Fibroblast of lung (primary cell): Measurements from ENCODE around the gene DNAH6. TPM values are rescaled to one million over a fixed set of nuclear protein-coding genes. Genes with fewer than 3 reads are reported as not detected.

Experiments used
- DNase-seq, 2 donors: peaks; one replicate each; pipeline versions ENCODE4 v3.0.0 to v3.0.0-alpha.2; 2010; ENCODE audit warnings: low read depth in 2 of 2
- H2AFZ ChIP-seq: 2 replicates; pipeline ENCODE4 v1.5.1; 2012; ENCODE audit warnings: low read length, control low read depth, inconsistent platforms
- H3K27ac ChIP-seq: 2 replicates; pipeline ENCODE4 v1.5.1; 2011; ENCODE audit warnings: low read length, control low read depth; ENCODE audit not compliant: insufficient read depth
- H3K27me3 ChIP-seq: 2 replicates; pipeline ENCODE4 v1.5.1; 2011; ENCODE audit warnings: mild to moderate bottlenecking, low read length; ENCODE audit not compliant: control insufficient read depth, insufficient read depth
- H3K36me3 ChIP-seq: 2 replicates; pipeline ENCODE4 v1.5.1; 2011; ENCODE audit warnings: low read length; ENCODE audit not compliant: control insufficient read depth, insufficient read depth
- H3K4me1 ChIP-seq: 2 replicates; pipeline ENCODE4 v1.5.1; 2011; ENCODE audit warnings: low read length; ENCODE audit not compliant: control insufficient read depth, insufficient read depth; ENCODE audit errors: extremely low read depth
- H3K4me2 ChIP-seq: 2 replicates; pipeline ENCODE4 v1.5.1; 2011; ENCODE audit warnings: low read length, control low read depth; ENCODE audit not compliant: insufficient read depth; ENCODE audit errors: extremely low read depth
- H3K4me3 ChIP-seq, 4 experiments: fragments of 200-600 bp in 1 of 4; sonication (generic) in 1 of 4; replicated peaks in 1 of 4; 2 replicates each; pipeline ENCODE4 v1.5.1; 2011 to 2016; ENCODE audit warnings: low read length in 4 of 4, low read depth in 3 of 4, mild to moderate bottlenecking in 3 of 4, control low read depth in 2 of 4, inconsistent platforms in 1 of 4, mixed read lengths in 1 of 4; ENCODE audit not compliant: insufficient read depth in 1 of 4; ENCODE audit errors: control extremely low read depth in 1 of 4
- H3K79me2 ChIP-seq: 2 replicates; pipeline ENCODE4 v1.5.1; 2012; ENCODE audit warnings: mild to moderate bottlenecking, low read length, inconsistent platforms; ENCODE audit not compliant: control insufficient read depth, insufficient read depth
- H3K9ac ChIP-seq: 2 replicates; pipeline ENCODE4 v1.5.1; 2011; ENCODE audit warnings: mild to moderate bottlenecking, low read length, control low read depth; ENCODE audit not compliant: insufficient read depth
- H3K9me3 ChIP-seq: 2 replicates; pipeline ENCODE4 v1.5.1; 2012; ENCODE audit warnings: low read depth, low read length; ENCODE audit not compliant: control insufficient read depth, insufficient read depth
- H4K20me1 ChIP-seq: 2 replicates; pipeline ENCODE4 v1.5.1; 2011; ENCODE audit warnings: low read length; ENCODE audit not compliant: control insufficient read depth, insufficient read depth; ENCODE audit errors: extremely low read depth
- EZH2 ChIP-seq: IDR thresholded peaks from 2 replicates; pipeline ENCODE4 v1.5.1; 2012; ENCODE audit warnings: low read length, control low read depth, mild to moderate bottlenecking; ENCODE audit errors: missing control alignments
- polyA plus RNA-seq, 2 donors: library from polyadenylated mRNA; depleted of rRNA in 1 of 2; stranded (reverse) in 1 of 2; unstranded in 1 of 2; fragments of >200 nt; gene quantifications; 2 replicates each; pipeline ENCODE4 v1.2.1, GENCODE V29; 2011 to 2012; ENCODE audit warnings: missing spikeins in 1 of 2
- total RNA-seq: library from RNA; depleted of rRNA; stranded (reverse); fragments of >200 nt; gene quantifications from 2 replicates; pipeline ENCODE4 v1.2.1, GENCODE V29; 2014
- TF ChIP-seq, protein P1 (sequence below), 2 donors: IDR thresholded peaks in 1 of 2; conservative IDR thresholded peaks in 1 of 2; 1 replicate in 1 of 2; 2 replicates in 1 of 2; pipeline ENCODE4 v1.5.1; 2011 to 2012; ENCODE audit warnings: low read length in 2 of 2, control low read depth in 1 of 2, inconsistent platforms in 1 of 2, low read depth in 1 of 2, mild to moderate bottlenecking in 1 of 2

Gene DNAH6
- total and polyA plus RNA-seq, 2 donors (not counting 1 experiment from before 2014, with no cell fraction given), result under 0.01 to 0.01 TPM

DNA sequence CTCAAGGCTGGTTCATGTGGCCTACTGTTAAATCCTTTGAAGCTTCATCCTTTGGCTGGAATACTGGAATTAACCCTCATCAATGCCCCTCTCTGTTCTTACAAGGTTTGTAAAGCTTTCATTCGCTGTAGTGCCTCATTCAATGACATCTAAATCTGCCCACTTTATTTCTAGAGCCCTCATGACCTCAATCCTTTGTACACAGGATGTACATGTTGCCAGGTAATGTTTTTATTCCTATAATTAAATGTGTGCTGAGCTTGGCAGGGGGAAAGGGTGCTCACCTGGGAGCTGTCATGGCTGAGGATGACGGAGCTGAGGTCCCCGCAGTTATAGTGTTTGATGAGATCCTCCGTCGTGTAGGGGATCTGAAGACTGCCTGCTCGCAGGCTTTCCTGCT lies 325.3 kb downstream of the DNAH6 start:
- no peak overlapping the region for H2AFZ ChIP-seq
- TF ChIP-seq EZH2, result no peak
- TF ChIP-seq, protein P1, sequence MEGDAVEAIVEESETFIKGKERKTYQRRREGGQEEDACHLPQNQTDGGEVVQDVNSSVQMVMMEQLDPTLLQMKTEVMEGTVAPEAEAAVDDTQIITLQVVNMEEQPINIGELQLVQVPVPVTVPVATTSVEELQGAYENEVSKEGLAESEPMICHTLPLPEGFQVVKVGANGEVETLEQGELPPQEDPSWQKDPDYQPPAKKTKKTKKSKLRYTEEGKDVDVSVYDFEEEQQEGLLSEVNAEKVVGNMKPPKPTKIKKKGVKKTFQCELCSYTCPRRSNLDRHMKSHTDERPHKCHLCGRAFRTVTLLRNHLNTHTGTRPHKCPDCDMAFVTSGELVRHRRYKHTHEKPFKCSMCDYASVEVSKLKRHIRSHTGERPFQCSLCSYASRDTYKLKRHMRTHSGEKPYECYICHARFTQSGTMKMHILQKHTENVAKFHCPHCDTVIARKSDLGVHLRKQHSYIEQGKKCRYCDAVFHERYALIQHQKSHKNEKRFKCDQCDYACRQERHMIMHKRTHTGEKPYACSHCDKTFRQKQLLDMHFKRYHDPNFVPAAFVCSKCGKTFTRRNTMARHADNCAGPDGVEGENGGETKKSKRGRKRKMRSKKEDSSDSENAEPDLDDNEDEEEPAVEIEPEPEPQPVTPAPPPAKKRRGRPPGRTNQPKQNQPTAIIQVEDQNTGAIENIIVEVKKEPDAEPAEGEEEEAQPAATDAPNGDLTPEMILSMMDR (conservative IDR thresholded peaks at IDR 0.05 in 1 of 2, IDR thresholded peaks at IDR 0.05 in 1 of 2; ENCODE audit: low read depth in 1 of 2, low read length in 2 of 2), result no peak
- DNase-seq, result no peak

DNA sequence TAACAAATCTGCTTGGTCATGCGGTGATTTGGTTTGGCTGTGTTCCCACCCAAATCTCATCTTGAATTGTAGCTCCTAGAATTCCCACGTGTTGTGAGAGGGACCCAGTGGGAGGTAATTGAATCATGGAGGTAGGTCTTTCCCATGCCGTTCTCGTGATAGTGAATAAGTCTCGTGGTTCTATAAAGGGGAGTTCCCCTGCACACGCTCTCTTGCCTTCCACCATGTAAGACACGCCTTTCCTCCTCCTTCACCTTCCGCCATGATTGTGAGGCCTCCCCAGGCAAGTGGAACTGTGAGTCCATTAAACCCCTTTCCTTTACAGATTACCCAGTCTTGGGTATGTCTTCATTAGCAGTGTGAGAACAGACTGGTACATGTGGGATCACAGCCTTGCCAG lies 327.8 kb downstream of the DNAH6 start:
- H3K36me3 ChIP-seq, result no peaks in the 10 kb centered on the region
- no peak for TF ChIP-seq EZH2
- TF ChIP-seq, protein P1 (conservative IDR thresholded peaks at IDR 0.05 in 1 of 2, IDR thresholded peaks at IDR 0.05 in 1 of 2; ENCODE audit: low read depth in 1 of 2, low read length in 2 of 2), result no peak
- H3K4me1 ChIP-seq, result no peaks in the 10 kb centered on the region
- H4K20me1 ChIP-seq, result no peaks in the 10 kb centered on the region
- H2AFZ ChIP-seq, result no peak overlapping the region
- no peak overlapping the region for H3K9ac ChIP-seq
- no peaks in the 10 kb centered on the region for H3K27me3 ChIP-seq
- no peak overlapping the region for H3K4me2 ChIP-seq
- H3K27ac ChIP-seq, result no peak overlapping the region
- no peaks in the 10 kb centered on the region for H3K79me2 ChIP-seq
- no peaks in the 10 kb centered on the region for H3K9me3 ChIP-seq
- H3K4me3 ChIP-seq, result no peak overlapping the region
- no peak for DNase-seq

More for the DNA sequence above, 325.3 kb downstream of the DNAH6 start:
- Histone ChIP-seq H3K9me3 (no peaks in the 10 kb centered on the region), H3K36me3 (no peaks in the 10 kb centered on the region), H3K27ac (no peak overlapping the region), H3K27me3 (no peaks in the 10 kb centered on the region), H3K4me1 (no peaks in the 10 kb centered on the region), H3K9ac (no peak overlapping the region), H3K4me3 (no peak overlapping the region), H3K79me2 (no peaks in the 10 kb centered on the region), H4K20me1 (no peaks in the 10 kb centered on the region), H3K4me2 (no peak overlapping the region)

DNA sequence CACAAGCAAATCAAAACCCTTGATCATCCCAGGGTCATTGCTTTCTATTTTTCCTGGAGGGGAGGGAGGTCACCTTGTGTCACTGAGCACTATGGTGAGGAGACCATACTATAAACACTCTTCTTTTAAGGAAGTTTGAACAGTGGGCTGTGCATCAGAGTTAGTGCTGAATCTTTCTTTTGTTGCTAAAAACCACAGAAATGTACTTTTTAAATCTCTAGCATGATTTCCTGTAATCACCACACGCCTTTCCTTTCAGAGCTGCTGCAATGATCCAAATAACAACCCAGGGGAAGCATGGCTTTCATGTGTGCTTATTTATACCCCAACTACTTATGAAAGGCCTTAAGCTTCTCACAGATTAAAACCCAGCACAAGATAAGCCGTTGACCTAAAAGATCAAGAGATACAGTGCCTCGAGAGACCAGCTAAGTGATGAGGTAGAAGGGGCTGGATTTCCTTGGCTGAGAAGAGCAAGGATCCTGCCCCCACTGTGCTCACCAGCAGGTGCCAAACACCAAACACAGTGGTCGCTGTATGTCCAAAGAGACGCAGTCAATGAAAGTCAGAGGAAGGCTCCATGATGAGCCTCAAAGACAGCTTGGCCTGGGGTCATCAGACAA lies 329.9 kb downstream of the DNAH6 start:
- peak; percentile 18 to 74 for DNase-seq
- Histone ChIP-seq H3K79me2 (no peaks in the 10 kb centered on the region), H3K9me3 (no peaks in the 10 kb centered on the region), H2AFZ (no peak overlapping the region), H3K27ac (no peak overlapping the region), H3K27me3 (no peaks in the 10 kb centered on the region), H3K4me3 (no peak overlapping the region), H3K4me2 (no peak overlapping the region), H3K36me3 (no peaks in the 10 kb centered on the region), H3K9ac (no peak overlapping the region), H3K4me1 (no peaks in the 10 kb centered on the region), H4K20me1 (no peaks in the 10 kb centered on the region)
- TF ChIP-seq, protein P1 (conservative IDR thresholded peaks at IDR 0.05 in 1 of 2, IDR thresholded peaks at IDR 0.05 in 1 of 2; ENCODE audit: low read depth in 1 of 2, low read length in 2 of 2), result no peak
- TF ChIP-seq EZH2, result no peak
